Ishikawa (cell line): ENCODE data around the gene C11orf68.

ENCODE experiments used
- FOXM1 ChIP-seq: IDR thresholded peaks from 2 replicates; pipeline ENCODE4 v1.6.1; 2012; ENCODE audit warnings: low read depth, borderline replicate concordance
- YY1 ChIP-seq: IDR thresholded peaks from 2 replicates; pipeline ENCODE4 v1.6.1; 2012; ENCODE audit warnings: low read depth

DNA sequence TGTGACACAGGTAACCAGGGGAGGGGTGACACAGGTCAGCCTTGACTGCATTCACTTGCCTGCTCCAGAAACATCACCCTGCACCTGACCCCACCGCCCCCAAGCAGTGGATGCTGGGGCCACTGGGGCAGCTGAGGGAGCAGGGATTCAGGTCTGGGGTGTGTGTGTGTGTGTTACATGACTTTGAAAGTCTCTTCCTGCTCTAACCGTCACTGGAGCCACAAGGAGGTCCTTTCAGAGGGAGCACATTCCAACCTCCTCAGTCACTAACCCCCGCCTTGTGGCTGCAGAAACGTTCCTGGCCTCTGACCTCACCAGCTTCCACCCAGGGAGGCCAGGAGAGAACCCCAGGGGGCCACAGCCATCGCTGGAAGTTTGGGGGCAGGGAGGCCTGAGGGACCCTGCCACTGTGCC lies 15.8 kb downstream of the C11orf68 start:
- TF ChIP-seq FOXM1 (peak; percentile 79), YY1 (0 out of 2 replicates have a peak, but pooled peaks have one; percentile 33)
